ENCODE measurements around the gene E2F8.

The E2F8 gene

DNA sequence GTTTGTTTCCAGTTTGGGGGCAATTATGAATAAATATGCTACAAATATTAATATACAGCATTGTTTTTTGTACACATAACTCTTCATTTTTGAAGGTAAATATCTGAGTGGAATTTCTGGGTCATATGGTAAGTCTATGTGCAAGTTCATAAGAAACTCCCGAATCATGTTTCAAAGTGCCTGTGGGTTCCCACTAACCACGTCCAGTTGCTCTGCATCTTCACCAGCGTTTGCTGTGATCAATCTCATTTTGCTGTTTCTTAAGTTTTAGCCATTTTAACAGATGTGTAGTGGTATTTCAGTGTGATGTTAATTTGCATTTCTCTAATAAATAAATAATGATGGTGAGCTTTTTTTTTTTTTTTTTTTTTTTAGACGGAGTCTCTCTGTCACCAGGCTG lies 24.7 kb downstream of the E2F8 start:
- no peak for TF ChIP-seq TEAD4 (IDR thresholded peaks at IDR 0.05)
- no peak for TF ChIP-seq YY1 (IDR thresholded peaks at IDR 0.05; ENCODE audit: low read depth)
- TF ChIP-seq EP300 (IDR thresholded peaks at IDR 0.05; ENCODE audit: borderline replicate concordance), result no peak
- TF ChIP-seq CREB1 (IDR thresholded peaks at IDR 0.05; ENCODE audit: low read depth), result no peak
- TF ChIP-seq, protein P1, sequence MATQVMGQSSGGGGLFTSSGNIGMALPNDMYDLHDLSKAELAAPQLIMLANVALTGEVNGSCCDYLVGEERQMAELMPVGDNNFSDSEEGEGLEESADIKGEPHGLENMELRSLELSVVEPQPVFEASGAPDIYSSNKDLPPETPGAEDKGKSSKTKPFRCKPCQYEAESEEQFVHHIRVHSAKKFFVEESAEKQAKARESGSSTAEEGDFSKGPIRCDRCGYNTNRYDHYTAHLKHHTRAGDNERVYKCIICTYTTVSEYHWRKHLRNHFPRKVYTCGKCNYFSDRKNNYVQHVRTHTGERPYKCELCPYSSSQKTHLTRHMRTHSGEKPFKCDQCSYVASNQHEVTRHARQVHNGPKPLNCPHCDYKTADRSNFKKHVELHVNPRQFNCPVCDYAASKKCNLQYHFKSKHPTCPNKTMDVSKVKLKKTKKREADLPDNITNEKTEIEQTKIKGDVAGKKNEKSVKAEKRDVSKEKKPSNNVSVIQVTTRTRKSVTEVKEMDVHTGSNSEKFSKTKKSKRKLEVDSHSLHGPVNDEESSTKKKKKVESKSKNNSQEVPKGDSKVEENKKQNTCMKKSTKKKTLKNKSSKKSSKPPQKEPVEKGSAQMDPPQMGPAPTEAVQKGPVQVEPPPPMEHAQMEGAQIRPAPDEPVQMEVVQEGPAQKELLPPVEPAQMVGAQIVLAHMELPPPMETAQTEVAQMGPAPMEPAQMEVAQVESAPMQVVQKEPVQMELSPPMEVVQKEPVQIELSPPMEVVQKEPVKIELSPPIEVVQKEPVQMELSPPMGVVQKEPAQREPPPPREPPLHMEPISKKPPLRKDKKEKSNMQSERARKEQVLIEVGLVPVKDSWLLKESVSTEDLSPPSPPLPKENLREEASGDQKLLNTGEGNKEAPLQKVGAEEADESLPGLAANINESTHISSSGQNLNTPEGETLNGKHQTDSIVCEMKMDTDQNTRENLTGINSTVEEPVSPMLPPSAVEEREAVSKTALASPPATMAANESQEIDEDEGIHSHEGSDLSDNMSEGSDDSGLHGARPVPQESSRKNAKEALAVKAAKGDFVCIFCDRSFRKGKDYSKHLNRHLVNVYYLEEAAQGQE (IDR thresholded peaks at IDR 0.05; ENCODE audit: low read depth), result no peak
- TF ChIP-seq, protein P2, sequence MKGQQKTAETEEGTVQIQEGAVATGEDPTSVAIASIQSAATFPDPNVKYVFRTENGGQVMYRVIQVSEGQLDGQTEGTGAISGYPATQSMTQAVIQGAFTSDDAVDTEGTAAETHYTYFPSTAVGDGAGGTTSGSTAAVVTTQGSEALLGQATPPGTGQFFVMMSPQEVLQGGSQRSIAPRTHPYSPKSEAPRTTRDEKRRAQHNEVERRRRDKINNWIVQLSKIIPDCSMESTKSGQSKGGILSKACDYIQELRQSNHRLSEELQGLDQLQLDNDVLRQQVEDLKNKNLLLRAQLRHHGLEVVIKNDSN (IDR thresholded peaks at IDR 0.05), result no peak
- TF ChIP-seq ZBTB7A (IDR thresholded peaks at IDR 0.05; ENCODE audit: low read depth), result no peak
- TF ChIP-seq CEBPB (IDR thresholded peaks at IDR 0.05), result no peak
- no peak for TF ChIP-seq NFIC (IDR thresholded peaks at IDR 0.05)
- TF ChIP-seq, protein P3, sequence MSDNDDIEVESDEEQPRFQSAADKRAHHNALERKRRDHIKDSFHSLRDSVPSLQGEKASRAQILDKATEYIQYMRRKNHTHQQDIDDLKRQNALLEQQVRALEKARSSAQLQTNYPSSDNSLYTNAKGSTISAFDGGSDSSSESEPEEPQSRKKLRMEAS (IDR thresholded peaks at IDR 0.05), result no peak
- no peak for TF ChIP-seq TAF1 (IDR thresholded peaks at IDR 0.05; ENCODE audit: low read depth)
- TF ChIP-seq EGR1 (IDR thresholded peaks at IDR 0.05), result no peak
- TF ChIP-seq TCF12 (IDR thresholded peaks at IDR 0.05; ENCODE audit: low read depth), result no peak
- TF ChIP-seq RAD21 (IDR thresholded peaks at IDR 0.05; ENCODE audit: low read depth), result no peak
- no peak for TF ChIP-seq FOXM1 (IDR thresholded peaks at IDR 0.05; ENCODE audit: borderline replicate concordance, low read depth)

DNA sequence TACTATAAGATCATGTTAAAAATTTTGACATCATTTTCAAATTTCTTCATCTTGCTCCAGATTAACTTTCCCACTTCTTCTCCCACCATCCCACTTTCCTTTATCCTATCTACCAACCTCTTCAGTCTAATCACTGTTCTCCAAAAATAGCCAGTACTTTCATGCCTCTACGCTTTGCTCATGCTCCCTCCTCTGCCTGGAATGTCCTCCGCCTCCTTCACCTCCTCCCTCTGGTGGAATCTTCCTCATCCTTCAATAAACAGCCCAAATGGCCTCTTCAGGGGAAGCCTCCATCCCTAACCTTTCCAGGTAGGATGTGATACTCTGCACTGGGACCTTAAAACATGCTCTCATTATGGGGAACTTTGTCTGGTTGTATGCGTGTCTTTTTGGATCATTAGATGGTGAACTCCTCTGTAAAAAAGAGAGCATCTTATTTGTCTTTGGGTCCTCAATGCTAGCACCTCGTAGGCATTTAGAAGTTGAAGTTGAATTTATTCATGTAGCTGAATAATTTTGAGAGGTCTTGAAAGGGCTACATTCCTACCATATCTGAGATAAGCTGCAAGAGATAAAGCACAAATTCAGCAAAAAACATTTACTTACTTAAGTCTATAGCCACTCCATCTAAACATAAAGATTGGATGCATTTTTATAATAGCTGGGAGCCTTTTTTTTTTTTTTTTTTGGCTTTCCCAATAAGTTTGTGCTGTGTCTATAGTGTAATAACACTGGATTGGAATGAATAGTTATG lies 31.0 kb downstream of the E2F8 start:
- TF ChIP-seq CEBPB (IDR thresholded peaks at IDR 0.05), result no peak
- no peak for TF ChIP-seq EP300 (IDR thresholded peaks at IDR 0.05; ENCODE audit: borderline replicate concordance)

DNA sequence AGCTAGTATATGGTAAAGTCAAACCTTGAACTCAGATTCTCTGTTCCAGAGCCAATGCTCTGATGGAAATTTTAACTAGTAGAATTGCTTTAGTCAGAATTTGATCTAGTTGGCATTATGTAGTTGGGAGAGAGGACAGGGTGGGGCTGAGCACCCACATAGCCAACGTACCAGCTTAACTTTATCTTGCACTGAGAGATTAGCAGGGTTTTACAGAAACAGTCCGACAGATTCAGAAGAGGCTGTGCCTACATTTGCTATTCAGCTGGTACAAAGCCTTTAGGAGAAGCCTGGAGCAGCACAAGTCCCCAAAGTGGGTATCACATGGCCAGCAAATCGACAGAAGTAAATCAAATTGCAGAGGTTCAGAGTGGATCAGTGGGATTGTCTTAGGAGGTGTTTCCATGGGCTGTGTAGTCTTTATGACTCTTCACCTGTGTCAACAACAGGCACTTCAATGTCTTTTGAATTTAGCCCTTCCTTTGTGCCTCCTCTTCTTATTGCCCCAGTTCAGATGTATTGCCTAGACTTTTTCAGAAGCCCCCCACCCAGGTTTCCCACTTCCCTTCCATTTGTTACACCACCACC lies 31.7 kb downstream of the E2F8 start:
- TF ChIP-seq, protein P2 (IDR thresholded peaks at IDR 0.05), result no peak
- TF ChIP-seq, protein P1 (IDR thresholded peaks at IDR 0.05; ENCODE audit: low read depth), result no peak
- TF ChIP-seq CEBPB (IDR thresholded peaks at IDR 0.05), result no peak

DNA sequence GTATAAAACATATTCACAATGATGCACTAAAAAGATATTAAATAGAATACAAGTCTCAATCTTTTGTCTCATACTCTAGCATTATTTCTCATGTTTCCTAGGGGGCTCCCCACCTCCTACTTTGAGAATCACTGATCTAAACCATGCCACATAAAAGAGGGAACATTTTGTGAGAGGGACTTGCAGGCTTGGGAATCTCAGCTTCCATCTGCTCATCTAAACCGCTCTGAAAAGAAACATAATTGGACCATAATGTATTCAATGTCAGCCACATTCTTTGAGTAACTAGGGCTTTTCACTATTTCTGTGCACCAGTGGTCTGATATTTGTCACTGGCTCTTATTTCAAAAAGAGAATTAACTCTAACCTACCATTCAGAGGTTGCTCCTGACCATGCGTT lies 32.6 kb downstream of the E2F8 start:
- TF ChIP-seq CREB1 (IDR thresholded peaks at IDR 0.05; ENCODE audit: low read depth) (no peak), RAD21 (IDR thresholded peaks at IDR 0.05; ENCODE audit: low read depth) (no peak), EGR1 (IDR thresholded peaks at IDR 0.05) (no peak), ZBTB7A (IDR thresholded peaks at IDR 0.05; ENCODE audit: low read depth) (no peak), EP300 (IDR thresholded peaks at IDR 0.05; ENCODE audit: borderline replicate concordance) (no peak), TCF12 (IDR thresholded peaks at IDR 0.05; ENCODE audit: low read depth) (no peak), TEAD4 (IDR thresholded peaks at IDR 0.05) (no peak)
- TF ChIP-seq, protein P2 (IDR thresholded peaks at IDR 0.05), result no peak
- TF ChIP-seq, protein P3 (IDR thresholded peaks at IDR 0.05), result no peak

DNA sequence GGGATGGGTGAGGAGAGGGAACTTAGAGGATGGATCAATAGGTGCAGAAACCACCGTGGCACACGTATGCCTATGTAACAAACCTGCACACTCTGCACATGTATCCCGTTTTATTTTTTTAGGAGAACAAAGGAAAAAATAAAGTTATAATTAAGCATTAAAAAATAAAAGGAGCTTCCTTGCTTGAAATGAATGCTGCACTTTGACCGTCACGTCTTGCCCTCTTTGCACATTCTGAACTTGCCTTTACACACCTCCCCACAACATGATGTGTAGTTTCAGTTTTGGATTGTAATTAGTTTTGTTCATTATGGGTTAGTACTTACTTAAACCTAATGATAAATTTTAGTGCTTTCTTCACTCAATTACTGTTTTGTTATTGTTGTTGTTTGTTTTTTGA lies 35.9 kb downstream of the E2F8 start:
- TF ChIP-seq RAD21 (IDR thresholded peaks at IDR 0.05; ENCODE audit: low read depth) (no peak), ZBTB7A (IDR thresholded peaks at IDR 0.05; ENCODE audit: low read depth) (no peak), FOXM1 (IDR thresholded peaks at IDR 0.05; ENCODE audit: borderline replicate concordance, low read depth) (no peak), CEBPB (IDR thresholded peaks at IDR 0.05) (no peak), TAF1 (IDR thresholded peaks at IDR 0.05; ENCODE audit: low read depth) (no peak), TCF12 (IDR thresholded peaks at IDR 0.05; ENCODE audit: low read depth) (no peak), YY1 (IDR thresholded peaks at IDR 0.05; ENCODE audit: low read depth) (no peak), EP300 (IDR thresholded peaks at IDR 0.05; ENCODE audit: borderline replicate concordance) (no peak), CREB1 (IDR thresholded peaks at IDR 0.05; ENCODE audit: low read depth) (no peak), TEAD4 (IDR thresholded peaks at IDR 0.05) (no peak), NFIC (IDR thresholded peaks at IDR 0.05) (no peak), EGR1 (IDR thresholded peaks at IDR 0.05) (no peak)
- TF ChIP-seq, protein P3 (IDR thresholded peaks at IDR 0.05), result no peak
- TF ChIP-seq, protein P1 (IDR thresholded peaks at IDR 0.05; ENCODE audit: low read depth), result no peak
- TF ChIP-seq, protein P2 (IDR thresholded peaks at IDR 0.05), result no peak

All from Ishikawa (cell line).